ENCODE data around the gene MAML3. TPM values are rescaled to one million over a fixed set of nuclear protein-coding genes. Genes with fewer than 3 reads are reported as not detected.

Gene MAML3
- total and polyA plus RNA-seq, 2 experiments from 2014 or later = 1.7 to 6.5 TPM

DNA sequence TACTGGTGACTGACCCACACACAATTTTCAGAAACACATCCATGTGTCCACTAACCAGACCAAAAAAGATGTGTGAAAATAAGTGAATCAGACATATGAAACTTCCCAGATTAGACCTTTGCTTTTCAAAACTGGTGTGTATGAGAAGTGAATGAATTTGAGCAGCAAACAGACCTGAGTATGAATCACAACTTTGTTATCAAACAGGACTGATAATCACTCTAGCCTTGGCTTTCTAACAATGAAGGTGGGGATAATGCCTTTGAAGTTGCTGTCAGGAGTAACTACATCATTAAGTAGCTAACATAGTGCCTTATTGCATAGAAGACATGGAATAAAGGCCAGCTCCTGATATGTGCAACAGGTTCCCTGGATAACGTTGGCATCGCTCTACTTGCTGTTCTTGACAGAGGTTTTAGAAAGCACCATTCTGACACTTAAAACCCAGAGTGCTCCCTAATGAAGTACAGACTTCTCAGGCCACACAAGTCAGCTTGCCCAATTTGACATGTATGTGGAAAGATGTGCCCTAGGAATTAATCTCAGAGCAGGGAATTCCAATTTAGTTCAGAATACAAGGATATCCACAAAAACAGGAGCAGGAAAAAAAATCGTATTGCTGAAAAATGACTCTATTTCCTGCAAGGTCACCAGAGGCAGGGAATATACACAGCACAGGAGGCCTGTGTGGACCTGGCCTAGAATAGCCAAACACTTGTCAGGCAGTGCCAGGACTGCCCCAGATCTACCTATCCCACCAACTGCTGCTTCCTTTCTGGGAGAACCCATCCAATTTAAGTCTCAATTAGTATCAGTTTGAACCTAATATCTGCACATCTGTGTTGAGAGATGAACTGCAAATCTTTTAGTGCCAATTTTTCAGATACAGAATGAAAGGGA is 87.7 kb downstream of the MAML3 start:
- Mint-ChIP-seq H3K4me1 (peaks cover 16% of the 10 kb centered on the region), H3K27me3 (ENCODE audit: insufficient read depth, low read depth, poor library complexity) (no peaks in the 10 kb centered on the region)

More for the DNA sequence above, 87.7 kb downstream of the MAML3 start:
- ATAC-seq (no peak), DNase-seq (ENCODE audit: low spot score) (no peak)
- Histone ChIP-seq H3K9me2 (ENCODE audit: insufficient read depth) (no peaks in the 10 kb centered on the region), H3K4me1 (ENCODE audit: insufficient read depth) (peaks cover 12% of the 10 kb centered on the region), H3F3A (replicated peaks; ENCODE audit: low read depth) (no peaks in the 10 kb centered on the region), H3K27ac (ENCODE audit: low read depth) (no peak overlapping the region), H4K20me1 (replicated peaks; ENCODE audit: insufficient read depth) (no peaks in the 10 kb centered on the region; the same call in 1 of the 2 replicates), H3K79me2 (replicated peaks; ENCODE audit: insufficient read depth) (no peaks in the 10 kb centered on the region), H3K36me3 (ENCODE audit: insufficient read depth) (no peaks in the 10 kb centered on the region), H3K4me3 (no peak overlapping the region), H3K27me3 (ENCODE audit: insufficient read depth) (no peaks in the 10 kb centered on the region), H3K4me2 (no peak overlapping the region), H2AFZ (no peak overlapping the region)
- Mint-ChIP-seq H3K4me3 (no peak overlapping the region), H3K36me3 (ENCODE audit: low read depth) (no peaks in the 10 kb centered on the region), H3K27ac (no peak overlapping the region), H3K9me3 (no peaks in the 10 kb centered on the region)
- TF ChIP-seq EZH2phosphoT487 (IDR thresholded peaks at IDR 0.05; ENCODE audit: unreplicated experiment) (no peak), JUNB (IDR thresholded peaks at IDR 0.05; ENCODE audit: unreplicated experiment) (no peak), NANOG (IDR thresholded peaks at IDR 0.05; ENCODE audit: borderline replicate concordance) (no peak), ZNF114 (CRISPR knock-in tag; IDR thresholded peaks at IDR 0.05) (no peak), EZH2 (IDR thresholded peaks at IDR 0.05; ENCODE audit: low read depth, unreplicated experiment) (no peak), STAT1 (IDR thresholded peaks at IDR 0.05; ENCODE audit: unreplicated experiment) (no peak), CREB1 (CRISPR knock-in tag; IDR thresholded peaks at IDR 0.05; ENCODE audit: low read depth) (no peak), POLR2AphosphoS5 (IDR thresholded peaks at IDR 0.05; ENCODE audit: low read depth) (no peak), ZNF331 (CRISPR knock-in tag; IDR thresholded peaks at IDR 0.05; ENCODE audit: low read depth) (no peak)
- TF ChIP-seq, protein P1, sequence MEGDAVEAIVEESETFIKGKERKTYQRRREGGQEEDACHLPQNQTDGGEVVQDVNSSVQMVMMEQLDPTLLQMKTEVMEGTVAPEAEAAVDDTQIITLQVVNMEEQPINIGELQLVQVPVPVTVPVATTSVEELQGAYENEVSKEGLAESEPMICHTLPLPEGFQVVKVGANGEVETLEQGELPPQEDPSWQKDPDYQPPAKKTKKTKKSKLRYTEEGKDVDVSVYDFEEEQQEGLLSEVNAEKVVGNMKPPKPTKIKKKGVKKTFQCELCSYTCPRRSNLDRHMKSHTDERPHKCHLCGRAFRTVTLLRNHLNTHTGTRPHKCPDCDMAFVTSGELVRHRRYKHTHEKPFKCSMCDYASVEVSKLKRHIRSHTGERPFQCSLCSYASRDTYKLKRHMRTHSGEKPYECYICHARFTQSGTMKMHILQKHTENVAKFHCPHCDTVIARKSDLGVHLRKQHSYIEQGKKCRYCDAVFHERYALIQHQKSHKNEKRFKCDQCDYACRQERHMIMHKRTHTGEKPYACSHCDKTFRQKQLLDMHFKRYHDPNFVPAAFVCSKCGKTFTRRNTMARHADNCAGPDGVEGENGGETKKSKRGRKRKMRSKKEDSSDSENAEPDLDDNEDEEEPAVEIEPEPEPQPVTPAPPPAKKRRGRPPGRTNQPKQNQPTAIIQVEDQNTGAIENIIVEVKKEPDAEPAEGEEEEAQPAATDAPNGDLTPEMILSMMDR (conservative IDR thresholded peaks at IDR 0.05; ENCODE audit: low read depth in 2 of 2) = no peak
- TF ChIP-seq, protein P2, sequence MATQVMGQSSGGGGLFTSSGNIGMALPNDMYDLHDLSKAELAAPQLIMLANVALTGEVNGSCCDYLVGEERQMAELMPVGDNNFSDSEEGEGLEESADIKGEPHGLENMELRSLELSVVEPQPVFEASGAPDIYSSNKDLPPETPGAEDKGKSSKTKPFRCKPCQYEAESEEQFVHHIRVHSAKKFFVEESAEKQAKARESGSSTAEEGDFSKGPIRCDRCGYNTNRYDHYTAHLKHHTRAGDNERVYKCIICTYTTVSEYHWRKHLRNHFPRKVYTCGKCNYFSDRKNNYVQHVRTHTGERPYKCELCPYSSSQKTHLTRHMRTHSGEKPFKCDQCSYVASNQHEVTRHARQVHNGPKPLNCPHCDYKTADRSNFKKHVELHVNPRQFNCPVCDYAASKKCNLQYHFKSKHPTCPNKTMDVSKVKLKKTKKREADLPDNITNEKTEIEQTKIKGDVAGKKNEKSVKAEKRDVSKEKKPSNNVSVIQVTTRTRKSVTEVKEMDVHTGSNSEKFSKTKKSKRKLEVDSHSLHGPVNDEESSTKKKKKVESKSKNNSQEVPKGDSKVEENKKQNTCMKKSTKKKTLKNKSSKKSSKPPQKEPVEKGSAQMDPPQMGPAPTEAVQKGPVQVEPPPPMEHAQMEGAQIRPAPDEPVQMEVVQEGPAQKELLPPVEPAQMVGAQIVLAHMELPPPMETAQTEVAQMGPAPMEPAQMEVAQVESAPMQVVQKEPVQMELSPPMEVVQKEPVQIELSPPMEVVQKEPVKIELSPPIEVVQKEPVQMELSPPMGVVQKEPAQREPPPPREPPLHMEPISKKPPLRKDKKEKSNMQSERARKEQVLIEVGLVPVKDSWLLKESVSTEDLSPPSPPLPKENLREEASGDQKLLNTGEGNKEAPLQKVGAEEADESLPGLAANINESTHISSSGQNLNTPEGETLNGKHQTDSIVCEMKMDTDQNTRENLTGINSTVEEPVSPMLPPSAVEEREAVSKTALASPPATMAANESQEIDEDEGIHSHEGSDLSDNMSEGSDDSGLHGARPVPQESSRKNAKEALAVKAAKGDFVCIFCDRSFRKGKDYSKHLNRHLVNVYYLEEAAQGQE (IDR thresholded peaks at IDR 0.05; ENCODE audit: unreplicated experiment) = no peak
- TF ChIP-seq, protein P3, sequence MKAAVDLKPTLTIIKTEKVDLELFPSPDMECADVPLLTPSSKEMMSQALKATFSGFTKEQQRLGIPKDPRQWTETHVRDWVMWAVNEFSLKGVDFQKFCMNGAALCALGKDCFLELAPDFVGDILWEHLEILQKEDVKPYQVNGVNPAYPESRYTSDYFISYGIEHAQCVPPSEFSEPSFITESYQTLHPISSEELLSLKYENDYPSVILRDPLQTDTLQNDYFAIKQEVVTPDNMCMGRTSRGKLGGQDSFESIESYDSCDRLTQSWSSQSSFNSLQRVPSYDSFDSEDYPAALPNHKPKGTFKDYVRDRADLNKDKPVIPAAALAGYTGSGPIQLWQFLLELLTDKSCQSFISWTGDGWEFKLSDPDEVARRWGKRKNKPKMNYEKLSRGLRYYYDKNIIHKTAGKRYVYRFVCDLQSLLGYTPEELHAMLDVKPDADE (IDR thresholded peaks at IDR 0.05) = no peak
- TF ChIP-seq, protein P4, sequence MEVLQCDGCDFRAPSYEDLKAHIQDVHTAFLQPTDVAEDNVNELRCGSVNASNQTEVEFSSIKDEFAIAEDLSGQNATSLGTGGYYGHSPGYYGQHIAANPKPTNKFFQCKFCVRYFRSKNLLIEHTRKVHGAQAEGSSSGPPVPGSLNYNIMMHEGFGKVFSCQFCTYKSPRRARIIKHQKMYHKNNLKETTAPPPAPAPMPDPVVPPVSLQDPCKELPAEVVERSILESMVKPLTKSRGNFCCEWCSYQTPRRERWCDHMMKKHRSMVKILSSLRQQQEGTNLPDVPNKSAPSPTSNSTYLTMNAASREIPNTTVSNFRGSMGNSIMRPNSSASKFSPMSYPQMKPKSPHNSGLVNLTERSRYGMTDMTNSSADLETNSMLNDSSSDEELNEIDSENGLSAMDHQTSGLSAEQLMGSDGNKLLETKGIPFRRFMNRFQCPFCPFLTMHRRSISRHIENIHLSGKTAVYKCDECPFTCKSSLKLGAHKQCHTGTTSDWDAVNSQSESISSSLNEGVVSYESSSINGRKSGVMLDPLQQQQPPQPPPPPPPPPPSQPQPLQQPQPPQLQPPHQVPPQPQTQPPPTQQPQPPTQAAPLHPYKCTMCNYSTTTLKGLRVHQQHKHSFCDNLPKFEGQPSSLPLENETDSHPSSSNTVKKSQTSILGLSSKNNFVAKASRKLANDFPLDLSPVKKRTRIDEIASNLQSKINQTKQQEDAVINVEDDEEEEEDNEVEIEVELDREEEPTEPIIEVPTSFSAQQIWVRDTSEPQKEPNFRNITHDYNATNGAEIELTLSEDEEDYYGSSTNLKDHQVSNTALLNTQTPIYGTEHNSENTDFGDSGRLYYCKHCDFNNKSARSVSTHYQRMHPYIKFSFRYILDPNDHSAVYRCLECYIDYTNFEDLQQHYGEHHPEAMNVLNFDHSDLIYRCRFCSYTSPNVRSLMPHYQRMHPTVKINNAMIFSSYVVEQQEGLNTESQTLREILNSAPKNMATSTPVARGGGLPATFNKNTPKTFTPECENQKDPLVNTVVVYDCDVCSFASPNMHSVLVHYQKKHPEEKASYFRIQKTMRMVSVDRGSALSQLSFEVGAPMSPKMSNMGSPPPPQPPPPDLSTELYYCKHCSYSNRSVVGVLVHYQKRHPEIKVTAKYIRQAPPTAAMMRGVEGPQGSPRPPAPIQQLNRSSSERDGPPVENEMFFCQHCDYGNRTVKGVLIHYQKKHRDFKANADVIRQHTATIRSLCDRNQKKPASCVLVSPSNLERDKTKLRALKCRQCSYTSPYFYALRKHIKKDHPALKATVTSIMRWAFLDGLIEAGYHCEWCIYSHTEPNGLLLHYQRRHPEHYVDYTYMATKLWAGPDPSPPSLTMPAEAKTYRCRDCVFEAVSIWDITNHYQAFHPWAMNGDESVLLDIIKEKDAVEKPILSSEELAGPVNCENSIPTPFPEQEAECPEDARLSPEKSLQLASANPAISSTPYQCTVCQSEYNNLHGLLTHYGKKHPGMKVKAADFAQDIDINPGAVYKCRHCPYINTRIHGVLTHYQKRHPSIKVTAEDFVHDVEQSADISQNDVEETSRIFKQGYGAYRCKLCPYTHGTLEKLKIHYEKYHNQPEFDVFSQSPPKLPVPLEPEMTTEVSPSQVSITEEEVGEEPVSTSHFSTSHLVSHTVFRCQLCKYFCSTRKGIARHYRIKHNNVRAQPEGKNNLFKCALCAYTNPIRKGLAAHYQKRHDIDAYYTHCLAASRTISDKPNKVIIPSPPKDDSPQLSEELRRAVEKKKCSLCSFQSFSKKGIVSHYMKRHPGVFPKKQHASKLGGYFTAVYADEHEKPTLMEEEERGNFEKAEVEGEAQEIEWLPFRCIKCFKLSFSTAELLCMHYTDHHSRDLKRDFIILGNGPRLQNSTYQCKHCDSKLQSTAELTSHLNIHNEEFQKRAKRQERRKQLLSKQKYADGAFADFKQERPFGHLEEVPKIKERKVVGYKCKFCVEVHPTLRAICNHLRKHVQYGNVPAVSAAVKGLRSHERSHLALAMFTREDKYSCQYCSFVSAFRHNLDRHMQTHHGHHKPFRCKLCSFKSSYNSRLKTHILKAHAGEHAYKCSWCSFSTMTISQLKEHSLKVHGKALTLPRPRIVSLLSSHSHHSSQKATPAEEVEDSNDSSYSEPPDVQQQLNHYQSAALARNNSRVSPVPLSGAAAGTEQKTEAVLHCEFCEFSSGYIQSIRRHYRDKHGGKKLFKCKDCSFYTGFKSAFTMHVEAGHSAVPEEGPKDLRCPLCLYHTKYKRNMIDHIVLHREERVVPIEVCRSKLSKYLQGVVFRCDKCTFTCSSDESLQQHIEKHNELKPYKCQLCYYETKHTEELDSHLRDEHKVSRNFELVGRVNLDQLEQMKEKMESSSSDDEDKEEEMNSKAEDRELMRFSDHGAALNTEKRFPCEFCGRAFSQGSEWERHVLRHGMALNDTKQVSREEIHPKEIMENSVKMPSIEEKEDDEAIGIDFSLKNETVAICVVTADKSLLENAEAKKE (CRISPR knock-in tag; IDR thresholded peaks at IDR 0.05) = no peak
